ENCODE measurements around the gene EVA1B.

Gene EVA1B

GRCh38 chr1:36346741-36347370 is 23.4 kb upstream of the EVA1B start:
- DNase-seq: no peak

- no peak for DNase-seq
Observed at GRCh38 chr1:36345353-36345752, 21.9 kb upstream of the EVA1B start.

GRCh38 chr1:36344395-36344680 is 20.9 kb upstream of the EVA1B start:
- no peak for DNase-seq

GRCh38 chr1:36343651-36344394 is 20.4 kb upstream of the EVA1B start:
- DNase-seq: no peak

- peak in 20 of 58 donors; percentile 4 to 50 (median 21) for DNase-seq
Observed at GRCh38 chr1:36342426-36343185, 19.2 kb upstream of the EVA1B start.

- DNase-seq: no peak
Observed at GRCh38 chr1:36341626-36342320, 18.3 kb upstream of the EVA1B start.

- no peak for DNase-seq
Observed at GRCh38 chr1:36339615-36340014, 16.2 kb upstream of the EVA1B start.

- no peak for DNase-seq
Observed at GRCh38 chr1:36339215-36339614, 15.8 kb upstream of the EVA1B start.

GRCh38 chr1:36337830-36338229 is 14.4 kb upstream of the EVA1B start:
- DNase-seq: no peak

- no peak for DNase-seq
Observed at GRCh38 chr1:36330940-36331339, 7.5 kb upstream of the EVA1B start.

- no peak for DNase-seq
Observed at GRCh38 chr1:36329817-36330216, 6.4 kb upstream of the EVA1B start.

GRCh38 chr1:36328713-36329112 is 5.3 kb upstream of the EVA1B start:
- DNase-seq: peak in 2 of 58 donors; percentile 9 to 32

- no peak for DNase-seq
Observed at GRCh38 chr1:36328088-36328480, 4.6 kb upstream of the EVA1B start.

- DNase-seq: no peak
Observed at GRCh38 chr1:36327421-36328087, 4.1 kb upstream of the EVA1B start.

GRCh38 chr1:36326499-36326898 is 3.1 kb upstream of the EVA1B start:
- DNase-seq: no peak

GRCh38 chr1:36324353-36324703 is 883 bp upstream of the EVA1B start:
- DNase-seq: no peak

GRCh38 chr1:36322786-36323635 is 434 bp downstream of the EVA1B start:
- peak in 1 of 58 donors; percentile 61 for DNase-seq

- no peak for DNase-seq
Observed at GRCh38 chr1:36322041-36322785, 1.2 kb downstream of the EVA1B start.

- no peak for DNase-seq
Observed at GRCh38 chr1:36321119-36321951, 2.1 kb downstream of the EVA1B start.

Measured in anterior cingulate cortex (tissue), 58 donors.